Left lung (tissue), 10 donors: Measurements from ENCODE around the gene GCGR. TPM values are rescaled to one million over a fixed set of nuclear protein-coding genes. Genes with fewer than 3 reads are reported as not detected.

ENCODE experiments used
- ATAC-seq: fragments of 200-7000 bp; cut with Tn5 transposase; one replicate; pipeline ENCODE4 v1.9.1; 2020; ENCODE audit warnings: moderate library complexity
- DNase-seq, 4 donors: peaks; one replicate each; pipeline ENCODE4 v3.0.0-alpha.2; 2013 to 2020
- H3K27ac ChIP-seq, 2 donors: fragments of 200-600 bp; sonication (generic) in 1 of 2; one replicate each; pipeline versions ENCODE4 v1.5.0 to v1.8.0; 2020 to 2021
- H3K27me3 ChIP-seq, 2 donors: fragments of 200-600 bp; sonication (generic) in 1 of 2; one replicate each; pipeline versions ENCODE4 v1.5.0 to v1.8.0; 2020 to 2021
- H3K36me3 ChIP-seq, 2 donors: fragments of 200-600 bp; sonication (generic) in 1 of 2; one replicate each; pipeline versions ENCODE4 v1.5.0 to v1.8.0; 2020 to 2021
- H3K4me1 ChIP-seq, 2 donors: fragments of 200-600 bp; one replicate each; pipeline ENCODE4 v1.8.0; 2021
- H3K4me3 ChIP-seq, 2 donors: fragments of 200-600 bp; sonication (generic) in 1 of 2; one replicate each; pipeline versions ENCODE4 v1.5.0 to v1.8.0; 2020 to 2021; ENCODE audit warnings: mild to moderate bottlenecking in 1 of 2
- H3K9me3 ChIP-seq, 2 donors: fragments of 200-600 bp; sonication (generic) in 1 of 2; one replicate each; pipeline versions ENCODE4 v1.5.0 to v1.8.0; 2020 to 2021
- intact Hi-C, 2 donors: fragments of 100-400 bp; cut with DNase I; formaldehyde crosslinking; loops; one replicate each; pipeline versions ENCODE4 v1.11.2 to v1.14.2; 2022
- polyA plus RNA-seq, 6 donors: library from polyadenylated mRNA; unstranded; fragments of 120-200 nt; gene quantifications; one replicate each; pipeline ENCODE4 v1.2.1, GENCODE V29; 2013; ENCODE audit not compliant: insufficient read length in 6 of 6
- total RNA-seq, 2 donors: library from RNA; stranded (reverse); fragmentation: NEBNext Ultra II Directional; extraction: Animal tissue kit (Norgen Biotek cat#: 25700); gene quantifications; one replicate each; pipeline ENCODE4 v1.2.1, GENCODE V29; 2021
- TF ChIP-seq, protein P1 (sequence below), 2 donors: fragments of 200-600 bp; sonication (generic) in 1 of 2; IDR thresholded peaks; one replicate each; pipeline versions ENCODE4 v1.5.0 to v1.8.0; 2021; ENCODE audit warnings: antibody characterized with exemption in 2 of 2
- donor health status: DM: no; HTN: yes; CAD: no.
- donor health status: DM: no; HTN: no; CAD: no.

GCGR gene
- total and polyA plus RNA-seq, 8 donors: 0.13 to 0.37 (median 0.26) TPM; not detected in 3

- Histone ChIP-seq H3K27me3 (peaks cover 0 to 6% of the 10 kb centered on the region in 2 donors), H3K36me3 (peaks cover 0 to 26% of the 10 kb centered on the region in 2 donors), H3K4me1 (peaks cover 15 to 28% of the 10 kb centered on the region in 2 donors), H3K4me3 (no peak overlapping the region), H3K27ac (no peak overlapping the region), H3K9me3 (no peaks in the 10 kb centered on the region)
- no peak for ATAC-seq
- TF ChIP-seq, protein P1, sequence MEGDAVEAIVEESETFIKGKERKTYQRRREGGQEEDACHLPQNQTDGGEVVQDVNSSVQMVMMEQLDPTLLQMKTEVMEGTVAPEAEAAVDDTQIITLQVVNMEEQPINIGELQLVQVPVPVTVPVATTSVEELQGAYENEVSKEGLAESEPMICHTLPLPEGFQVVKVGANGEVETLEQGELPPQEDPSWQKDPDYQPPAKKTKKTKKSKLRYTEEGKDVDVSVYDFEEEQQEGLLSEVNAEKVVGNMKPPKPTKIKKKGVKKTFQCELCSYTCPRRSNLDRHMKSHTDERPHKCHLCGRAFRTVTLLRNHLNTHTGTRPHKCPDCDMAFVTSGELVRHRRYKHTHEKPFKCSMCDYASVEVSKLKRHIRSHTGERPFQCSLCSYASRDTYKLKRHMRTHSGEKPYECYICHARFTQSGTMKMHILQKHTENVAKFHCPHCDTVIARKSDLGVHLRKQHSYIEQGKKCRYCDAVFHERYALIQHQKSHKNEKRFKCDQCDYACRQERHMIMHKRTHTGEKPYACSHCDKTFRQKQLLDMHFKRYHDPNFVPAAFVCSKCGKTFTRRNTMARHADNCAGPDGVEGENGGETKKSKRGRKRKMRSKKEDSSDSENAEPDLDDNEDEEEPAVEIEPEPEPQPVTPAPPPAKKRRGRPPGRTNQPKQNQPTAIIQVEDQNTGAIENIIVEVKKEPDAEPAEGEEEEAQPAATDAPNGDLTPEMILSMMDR (IDR thresholded peaks at IDR 0.05): no peak
- DNase-seq: peak in 1 of 4 donors; percentile 64
- intact Hi-C loops: no loop called here
These were observed 20.6 kb downstream of the GCGR start for GRCh38 chr17:81824595-81824994.

DNA sequence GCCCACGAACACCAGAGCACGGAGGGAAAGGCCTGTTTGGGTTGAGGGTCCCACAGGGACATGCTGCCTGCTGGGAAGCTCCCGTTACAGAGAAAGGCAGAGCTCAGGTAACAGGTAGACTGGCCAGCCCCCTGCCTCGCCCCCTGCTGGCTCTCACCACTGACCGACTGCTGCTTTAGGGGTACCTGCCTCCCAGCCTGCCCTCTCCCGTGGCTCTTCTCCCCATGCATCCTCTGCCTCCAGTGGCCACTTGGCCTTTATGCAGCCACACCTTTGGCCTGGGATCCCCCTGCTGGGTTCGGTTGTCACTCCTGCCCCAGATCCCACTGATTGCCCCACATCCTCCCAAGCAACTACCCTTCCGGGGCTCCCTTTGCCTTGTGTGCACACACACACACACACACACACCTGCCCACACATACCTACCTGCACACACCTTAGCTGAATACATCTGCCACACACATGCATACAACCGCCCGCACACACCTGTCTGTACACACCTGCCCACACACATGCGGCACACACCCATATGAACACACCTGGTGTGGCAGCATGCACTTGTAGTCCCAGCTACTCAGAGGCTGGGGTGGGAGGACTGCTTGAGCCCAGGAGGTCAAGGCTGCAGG lies 22.0 kb downstream of the GCGR start:
- peaks cover 15 to 29% of the 10 kb centered on the region in 2 donors for H3K4me1 ChIP-seq
- TF ChIP-seq, protein P1 (IDR thresholded peaks at IDR 0.05): no peak
- no peaks in the 10 kb centered on the region for H3K9me3 ChIP-seq
- ATAC-seq (no peak), DNase-seq (no peak)
- no peak overlapping the region for H3K4me3 ChIP-seq
- peaks cover 0 to 26% of the 10 kb centered on the region in 2 donors for H3K36me3 ChIP-seq
- intact Hi-C loops: no loop called here
- H3K27me3 ChIP-seq: no peaks in the 10 kb centered on the region
- no peak overlapping the region for H3K27ac ChIP-seq

GRCh38 chr17:81828656-81829055 lies 24.7 kb downstream of the GCGR start:
- no peaks in the 10 kb centered on the region for H3K27me3 ChIP-seq
- no peak overlapping the region for H3K4me3 ChIP-seq
- H3K4me1 ChIP-seq: peaks cover 10 to 32% of the 10 kb centered on the region in 2 donors
- no peak for ATAC-seq
- H3K9me3 ChIP-seq: no peaks in the 10 kb centered on the region
- peak in 1 of 4 donors; percentile 64 for DNase-seq
- H3K27ac ChIP-seq: no peak overlapping the region
- TF ChIP-seq, protein P1 (IDR thresholded peaks at IDR 0.05): no peak
- intact Hi-C loops: no loop called here
- peaks cover 0 to 8% of the 10 kb centered on the region in 2 donors for H3K36me3 ChIP-seq

DNA sequence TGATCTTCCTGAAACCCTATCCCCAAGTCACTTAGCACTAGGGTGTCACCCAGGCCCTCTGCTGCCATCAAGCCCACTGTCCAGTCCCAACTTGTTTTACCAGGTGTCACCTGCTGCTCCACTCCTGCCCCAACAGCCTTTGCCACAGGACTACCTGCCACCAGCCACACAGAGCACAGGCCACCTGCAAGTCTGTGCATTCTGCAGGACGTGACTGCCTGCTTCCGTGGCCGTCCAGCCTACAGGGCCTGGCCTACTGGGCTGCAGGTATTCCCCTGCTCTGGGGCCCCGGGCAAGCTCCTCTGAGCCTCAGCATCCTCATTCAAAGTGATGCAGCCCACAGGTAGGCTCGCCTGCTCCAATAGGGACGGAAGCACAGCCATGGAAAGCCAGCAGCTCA lies 25.9 kb downstream of the GCGR start:
- Histone ChIP-seq H3K36me3 (no peaks in the 10 kb centered on the region), H3K4me3 (no peak overlapping the region), H3K27me3 (no peaks in the 10 kb centered on the region), H3K4me1 (peaks cover 15 to 44% of the 10 kb centered on the region in 2 donors), H3K9me3 (no peaks in the 10 kb centered on the region), H3K27ac (no peak overlapping the region)
- intact Hi-C loops: no loop called here
- ATAC-seq (no peak), DNase-seq (peak in 1 of 4 donors; percentile 67)
- TF ChIP-seq, protein P1 (IDR thresholded peaks at IDR 0.05): no peak

- intact Hi-C loops: no loop called here
- ATAC-seq (no peak), DNase-seq (no peak)
- no peaks in the 10 kb centered on the region for H3K9me3 ChIP-seq
- H3K27ac ChIP-seq: peak overlapping the region; percentile 86 to 90
- no peaks in the 10 kb centered on the region for H3K27me3 ChIP-seq
- TF ChIP-seq, protein P1 (IDR thresholded peaks at IDR 0.05): no peak
- H3K36me3 ChIP-seq: no peaks in the 10 kb centered on the region
- peaks cover 15 to 38% of the 10 kb centered on the region in 2 donors for H3K4me1 ChIP-seq
- peak overlapping the region in 1 of 2 donors; percentile 80 for H3K4me3 ChIP-seq
These were observed 27.6 kb downstream of the GCGR start for GRCh38 chr17:81831563-81831956.
